SJCRH30 (cell line): ENCODE data around the gene VEZT. TPM values are rescaled to one million over a fixed set of nuclear protein-coding genes. Genes with fewer than 3 reads are reported as not detected.
"Not testable (repeated sequence)": the region's sequence is repeated elsewhere in the genome, so short reads cannot be mapped to it uniquely, and the experiment has no call there.

Experiments
- DNase-seq, 2 experiments: peaks; one replicate each; pipeline ENCODE4 v3.0.0-alpha.2; 2015 to 2020
- H3K27ac ChIP-seq: fragments of 250-450 bp; sonication (Bioruptor Pico); 2 replicates; pipeline ENCODE4 v1.5.1; 2020; ENCODE audit warnings: mild to moderate bottlenecking, moderate library complexity
- H3K27me3 ChIP-seq: fragments of 250-450 bp; sonication (Bioruptor Pico); 2 replicates; pipeline ENCODE4 v1.5.1; 2020; ENCODE audit warnings: mild to moderate bottlenecking, moderate library complexity
- H3K36me3 ChIP-seq: fragments of 250-450 bp; sonication (Bioruptor Pico); 2 replicates; pipeline ENCODE4 v1.5.1; 2020; ENCODE audit warnings: mild to moderate bottlenecking, moderate library complexity
- H3K4me1 ChIP-seq: fragments of 250-450 bp; sonication (Bioruptor Pico); 2 replicates; pipeline ENCODE4 v1.5.1; 2020; ENCODE audit warnings: mild to moderate bottlenecking, moderate library complexity
- H3K4me3 ChIP-seq: fragments of 250-450 bp; sonication (Bioruptor Pico); 2 replicates; pipeline ENCODE4 v1.5.1; 2020; ENCODE audit warnings: mild to moderate bottlenecking, moderate library complexity
- H3K9me3 ChIP-seq: fragments of 250-450 bp; sonication (Bioruptor Pico); replicated peaks from 2 replicates; pipeline ENCODE4 v1.5.1; 2020; ENCODE audit warnings: mild to moderate bottlenecking, moderate library complexity
- total RNA-seq: library from RNA; depleted of rRNA; stranded (reverse); fragments of >200 nt; shearing (Covaris generic); gene quantifications from 2 replicates; pipeline ENCODE4 v1.2.3, GENCODE V29; 2014

Gene VEZT
- total RNA-seq, 1 experiment from 2014 or later, result 50.5 TPM

GRCh38 chr12:95225645-95226212, 8.1 kb downstream of the VEZT start:
- H3K27ac ChIP-seq, result no peak overlapping the region
- 0 out of 2 replicates have a peak, but pooled peaks cover 4% of the 10 kb centered on the region for H3K4me1 ChIP-seq
- no peaks in the 10 kb centered on the region for H3K9me3 ChIP-seq
- no peaks in the 10 kb centered on the region for H3K27me3 ChIP-seq
- DNase-seq, result no peak
- no peak overlapping the region for H3K4me3 ChIP-seq
- 0 out of 2 replicates have a peak, but pooled peaks cover 2% of the 10 kb centered on the region for H3K36me3 ChIP-seq

GRCh38 chr12:95227818-95228356, 10.3 kb downstream of the VEZT start:
- Histone ChIP-seq H3K27ac (no peak overlapping the region), H3K4me1 (0 out of 2 replicates have a peak, but pooled peaks cover 4% of the 10 kb centered on the region), H3K27me3 (no peaks in the 10 kb centered on the region), H3K9me3 (no peaks in the 10 kb centered on the region), H3K36me3 (0 out of 2 replicates have a peak, but pooled peaks cover 2% of the 10 kb centered on the region), H3K4me3 (no peak overlapping the region)
- no peak for DNase-seq

- Histone ChIP-seq H3K4me3 (no peak overlapping the region), H3K27ac (no peak overlapping the region), H3K4me1 (0 out of 2 replicates have a peak, but pooled peaks cover 4% of the 10 kb centered on the region), H3K36me3 (0 out of 2 replicates have a peak, but pooled peaks cover 2% of the 10 kb centered on the region), H3K9me3 (no peaks in the 10 kb centered on the region), H3K27me3 (no peaks in the 10 kb centered on the region)
- DNase-seq, result no peak
These were observed 11.0 kb downstream of the VEZT start for GRCh38 chr12:95228617-95229016.

- H3K4me1 ChIP-seq, result 0 out of 2 replicates have a peak, but pooled peaks cover 4% of the 10 kb centered on the region
- H3K4me3 ChIP-seq, result no peak overlapping the region
- H3K27ac ChIP-seq, result no peak overlapping the region
- H3K36me3 ChIP-seq, result peaks cover 5% of the 10 kb centered on the region; the same call in 1 of the 2 replicates
- DNase-seq, result no peak
- H3K9me3 ChIP-seq, result no peaks in the 10 kb centered on the region
- no peaks in the 10 kb centered on the region for H3K27me3 ChIP-seq
These were observed 12.0 kb downstream of the VEZT start for GRCh38 chr12:95229636-95230035.

- DNase-seq, result no peak
- 0 out of 2 replicates have a peak, but pooled peaks cover 4% of the 10 kb centered on the region for H3K4me1 ChIP-seq
- no peak overlapping the region for H3K27ac ChIP-seq
- peaks cover 3% of the 10 kb centered on the region; the same call in 1 of the 2 replicates for H3K36me3 ChIP-seq
- H3K27me3 ChIP-seq, result no peaks in the 10 kb centered on the region
- H3K4me3 ChIP-seq, result no peak overlapping the region
- H3K9me3 ChIP-seq, result no peaks in the 10 kb centered on the region
These were observed 12.7 kb downstream of the VEZT start for GRCh38 chr12:95230313-95230712.

- no peak overlapping the region for H3K4me3 ChIP-seq
- peaks cover 3% of the 10 kb centered on the region for H3K36me3 ChIP-seq
- no peaks in the 10 kb centered on the region for H3K9me3 ChIP-seq
- H3K27ac ChIP-seq, result no peak overlapping the region
- no peaks in the 10 kb centered on the region for H3K27me3 ChIP-seq
- H3K4me1 ChIP-seq, result 0 out of 2 replicates have a peak, but pooled peaks cover 4% of the 10 kb centered on the region
- DNase-seq, result no peak
These were observed 13.6 kb downstream of the VEZT start for GRCh38 chr12:95231190-95231589.

- not testable (repeated sequence) for H3K9me3 ChIP-seq, H3K36me3 ChIP-seq, H3K4me3 ChIP-seq, H3K27ac ChIP-seq, H3K27me3 ChIP-seq, H3K4me1 ChIP-seq, DNase-seq
These were observed 16.6 kb downstream of the VEZT start for GRCh38 chr12:95234187-95234586.

- not testable (repeated sequence) for H3K27me3 ChIP-seq, H3K4me1 ChIP-seq, H3K4me3 ChIP-seq, DNase-seq, H3K36me3 ChIP-seq, H3K9me3 ChIP-seq, H3K27ac ChIP-seq
These were observed 18.0 kb downstream of the VEZT start for GRCh38 chr12:95235621-95236020.

- H3K9me3 ChIP-seq, result no peaks in the 10 kb centered on the region
- H3K27me3 ChIP-seq, result no peaks in the 10 kb centered on the region
- peaks cover 3% of the 10 kb centered on the region for H3K36me3 ChIP-seq
- no peak for DNase-seq
- H3K4me1 ChIP-seq, result no peaks in the 10 kb centered on the region
- H3K4me3 ChIP-seq, result no peak overlapping the region
- no peak overlapping the region for H3K27ac ChIP-seq
These were observed 19.7 kb downstream of the VEZT start for GRCh38 chr12:95237315-95237714.

- Histone ChIP-seq H3K4me1 (no peaks in the 10 kb centered on the region), H3K27ac (no peak overlapping the region), H3K9me3 (no peaks in the 10 kb centered on the region), H3K27me3 (no peaks in the 10 kb centered on the region), H3K36me3 (peaks cover 3% of the 10 kb centered on the region), H3K4me3 (no peak overlapping the region)
- no peak for DNase-seq
These were observed 20.5 kb downstream of the VEZT start for GRCh38 chr12:95238150-95238549.

GRCh38 chr12:95239216-95239615, 21.6 kb downstream of the VEZT start:
- Histone ChIP-seq H3K27ac (no peak overlapping the region), H3K9me3 (no peaks in the 10 kb centered on the region), H3K36me3 (peaks cover 3% of the 10 kb centered on the region), H3K27me3 (no peaks in the 10 kb centered on the region), H3K4me1 (no peaks in the 10 kb centered on the region), H3K4me3 (no peak overlapping the region)
- DNase-seq, result no peak

GRCh38 chr12:95239835-95240234, 22.2 kb downstream of the VEZT start:
- H3K36me3 ChIP-seq, result not testable (repeated sequence)

GRCh38 chr12:95240556-95240955, 22.9 kb downstream of the VEZT start:
- Histone ChIP-seq H3K4me1 (no peaks in the 10 kb centered on the region), H3K27me3 (no peaks in the 10 kb centered on the region), H3K27ac (no peak overlapping the region), H3K9me3 (no peaks in the 10 kb centered on the region), H3K36me3 (no peaks in the 10 kb centered on the region; the same call in 1 of the 2 replicates), H3K4me3 (no peak overlapping the region)
- DNase-seq, result no peak

More at GRCh38 chr12:95239835-95240234, 22.2 kb downstream of the VEZT start:
- DNase-seq, H3K4me1 ChIP-seq, H3K4me3 ChIP-seq, H3K27ac ChIP-seq, H3K9me3 ChIP-seq, H3K27me3 ChIP-seq: not testable (repeated sequence)

- DNase-seq, H3K27me3 ChIP-seq, H3K36me3 ChIP-seq, H3K27ac ChIP-seq, H3K4me3 ChIP-seq, H3K9me3 ChIP-seq, H3K4me1 ChIP-seq: not testable (repeated sequence)
These were observed 23.5 kb downstream of the VEZT start for GRCh38 chr12:95241138-95241537.

GRCh38 chr12:95241761-95242506, 24.3 kb downstream of the VEZT start:
- H3K9me3 ChIP-seq, result no peaks in the 10 kb centered on the region
- peaks cover 9% of the 10 kb centered on the region for H3K4me1 ChIP-seq
- no peaks in the 10 kb centered on the region for H3K27me3 ChIP-seq
- no peaks in the 10 kb centered on the region for H3K36me3 ChIP-seq
- no peak for DNase-seq
- no peak overlapping the region for H3K4me3 ChIP-seq
- H3K27ac ChIP-seq, result no peak overlapping the region
